GM12801 (cell line): ENCODE measurements around the gene MPIG6B.

ENCODE experiments used
- CTCF ChIP-seq: IDR thresholded peaks from one replicate; pipeline ENCODE4 v1.5.1; 2011; ENCODE audit warnings: control low read depth; ENCODE audit not compliant: insufficient read length; ENCODE audit errors: extremely low read depth

Gene MPIG6B

DNA sequence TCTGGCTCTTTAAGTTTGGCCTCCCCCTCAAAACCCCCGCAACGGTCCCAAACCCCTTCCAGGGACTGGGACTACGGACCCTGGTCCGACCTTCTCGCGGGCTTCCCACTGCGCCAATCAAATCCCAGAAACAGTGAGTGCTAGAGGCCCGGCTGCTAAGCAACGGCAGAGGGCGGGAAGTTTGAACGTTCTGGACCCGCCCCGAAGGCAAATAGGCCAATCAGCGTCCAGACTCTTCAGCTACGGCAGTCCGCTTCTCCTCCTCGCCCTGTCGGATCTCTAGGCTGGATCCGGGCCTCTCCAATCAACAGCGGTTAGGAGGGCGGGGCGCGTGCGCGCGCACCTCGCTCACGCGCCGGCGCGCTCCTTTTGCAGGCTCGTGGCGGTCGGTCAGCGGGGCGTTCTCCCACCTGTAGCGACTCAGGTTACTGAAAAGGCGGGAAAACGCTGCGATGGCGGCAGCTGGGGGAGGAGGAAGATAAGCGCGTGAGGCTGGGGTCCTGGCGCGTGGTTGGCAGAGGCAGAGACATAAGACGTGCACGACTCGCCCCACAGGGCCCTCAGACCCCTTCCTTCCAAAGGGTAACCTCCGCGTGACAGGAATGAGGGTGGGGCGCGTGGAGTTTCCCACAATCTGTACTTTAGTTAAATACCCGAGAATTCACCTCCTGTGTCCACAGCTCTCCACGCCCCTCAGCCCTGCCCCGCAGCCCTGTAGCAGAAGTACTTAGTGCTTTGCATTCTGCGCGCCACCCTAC lies 16.6 kb downstream of the MPIG6B start, which contains the start of gene MSH5:
MSH5 (plus strand) TSS at position 367 of the 758 bp plus-strand sequence. CDS start 462 bp downstream, outside the sequence.
- TF ChIP-seq CTCF, result no peak

DNA sequence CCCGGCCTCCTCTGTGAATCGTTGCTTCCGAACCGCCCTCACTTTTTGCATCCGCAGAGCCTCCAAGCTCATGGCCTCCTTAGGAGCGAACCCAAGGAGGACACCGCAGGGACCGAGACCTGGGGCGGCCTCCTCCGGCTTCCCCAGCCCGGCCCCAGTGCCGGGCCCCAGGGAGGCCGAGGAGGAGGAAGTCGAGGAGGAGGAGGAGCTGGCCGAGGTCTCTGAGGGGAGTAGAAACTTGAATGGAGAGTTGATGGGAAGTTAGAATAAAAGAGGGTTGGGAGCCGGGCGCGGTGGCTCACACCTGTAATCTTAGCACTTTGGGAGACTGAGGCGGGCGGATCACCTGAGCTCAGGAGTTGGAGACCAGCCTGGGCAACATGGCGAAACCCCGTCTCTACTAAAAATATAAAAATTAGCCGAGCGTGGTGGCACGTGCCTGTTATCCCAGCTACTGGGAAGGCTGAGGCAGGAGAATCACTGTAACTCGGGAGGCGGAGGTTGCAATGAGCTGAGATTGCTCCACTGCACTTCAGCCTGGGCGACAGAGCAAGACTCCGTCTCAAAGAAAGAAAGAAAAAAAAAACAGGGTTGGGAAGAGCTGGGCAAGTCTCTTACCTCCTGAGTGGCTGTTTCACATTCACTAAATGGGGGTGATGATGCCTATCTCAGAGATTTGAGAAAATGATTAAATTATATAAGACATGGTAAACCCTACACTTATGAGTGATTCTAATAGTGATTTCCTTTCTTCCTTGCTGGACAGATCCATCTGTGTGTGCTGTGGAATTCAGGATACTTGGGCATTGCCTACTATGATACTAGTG lies 17.4 kb downstream of the MPIG6B start:
- no peak for TF ChIP-seq CTCF

DNA sequence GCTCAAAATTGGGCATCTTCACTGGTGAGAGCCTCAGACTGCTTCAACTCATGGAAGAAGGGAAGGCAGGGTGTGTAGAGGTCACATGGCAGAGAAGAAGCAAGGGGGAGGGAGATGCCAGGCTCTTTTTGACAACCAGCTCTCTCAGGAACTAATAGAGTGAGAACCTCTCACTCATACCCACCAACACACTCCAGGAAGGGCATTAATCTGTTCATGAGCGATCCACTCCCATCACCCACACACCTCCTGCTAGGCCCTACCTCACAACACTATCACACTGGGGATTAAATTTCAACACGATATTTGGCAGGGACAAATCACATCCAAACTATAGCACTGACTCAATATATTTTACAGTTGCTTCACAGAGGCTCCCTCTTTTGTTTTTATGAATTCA lies 18.6 kb downstream of the MPIG6B start:
- no peak for TF ChIP-seq CTCF

DNA sequence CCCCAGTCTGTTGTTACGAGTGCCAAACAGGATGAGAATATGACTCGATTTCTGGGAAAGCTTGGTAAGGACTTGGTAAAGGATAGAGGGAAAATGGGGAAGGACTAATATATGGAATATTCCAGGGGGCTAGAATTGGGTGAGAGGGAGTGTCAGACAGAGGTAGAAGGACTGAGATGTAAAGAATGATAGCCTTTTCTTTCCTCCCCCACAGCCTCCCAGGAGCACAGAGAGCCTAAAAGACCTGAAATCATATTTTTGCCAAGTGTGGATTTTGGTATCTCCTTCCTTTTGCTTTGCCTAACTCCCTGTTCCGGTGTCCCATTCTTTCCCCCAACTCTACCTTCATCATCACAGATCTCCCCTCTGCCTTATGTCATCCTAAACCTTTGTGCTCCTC lies 19.7 kb downstream of the MPIG6B start:
- TF ChIP-seq CTCF, result no peak

DNA sequence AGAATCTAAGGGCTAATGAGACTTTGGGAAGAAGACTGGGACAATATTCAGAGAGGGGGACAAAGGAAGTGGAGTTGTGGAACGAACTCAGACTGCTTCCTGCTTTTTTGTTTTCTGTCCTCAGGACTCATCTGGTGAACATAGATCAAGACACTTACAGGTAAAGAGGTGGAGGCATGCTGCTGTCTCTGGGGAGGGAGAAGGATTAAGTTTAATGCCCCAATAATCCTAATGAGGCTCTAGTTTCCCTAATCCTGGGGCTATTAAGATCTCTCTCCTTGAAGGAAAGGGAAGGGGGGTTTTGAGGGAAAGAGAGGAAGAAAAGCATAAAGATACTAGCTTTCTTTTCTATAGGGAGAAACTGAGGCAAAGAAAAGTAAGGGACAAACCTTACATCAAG lies 21.2 kb downstream of the MPIG6B start:
- no peak for TF ChIP-seq CTCF

GRCh38 chr6:31749301-31750036 lies 26.3 kb downstream of the MPIG6B start:
- no peak for TF ChIP-seq CTCF
